SK-N-SH (cell line): ENCODE results near the gene CYP26C1. TPM values are rescaled to one million over a fixed set of nuclear protein-coding genes. Genes with fewer than 3 reads are reported as not detected.

Experiments
- CTCF ChIA-PET: fragments of 300-600, 350-600 bp; formaldehyde crosslinking; extraction: SDS; loops from one replicate; lab custom pipeline; 2021; lab: Yijun Ruan, JAX
- POLR2A ChIA-PET: fragments of 350-600 bp; sonication (Branson Sonifier 250); formaldehyde crosslinking; extraction: SDS; loops from one replicate; lab custom pipeline; 2020; ENCODE audit warnings: antibody characterized with exemption, inconsistent platforms; lab: Yijun Ruan, JAX
- DNase-seq: peaks from one replicate; pipeline ENCODE4 v3.0.0; 2012
- H2AFZ ChIP-seq: fragments of 200-600 bp; sonication (generic); 2 replicates; pipeline ENCODE4 v1.8.1; 2016; ENCODE audit warnings: antibody characterized with exemption, mild to moderate bottlenecking, low read depth
- H3F3A ChIP-seq: fragments of 200-600 bp; sonication (generic); replicated peaks from 2 replicates; pipeline ENCODE3; 2016; ENCODE audit warnings: antibody characterized with exemption, mild to moderate bottlenecking; ENCODE audit not compliant: insufficient read depth
- H3K27ac ChIP-seq, 2 experiments: fragments of 200-500 bp in 1 of 2; fragments of 200-600 bp in 1 of 2; sonication (Bioruptor generic) in 1 of 2; sonication (generic), shearing (Covaris generic) in 1 of 2; 2 replicates each; pipeline versions ENCODE4 v1.5.1 to v1.6.1; 2014 to 2016; ENCODE audit warnings: low read depth in 2 of 2, inconsistent platforms in 1 of 2, low read length in 1 of 2, mild to moderate bottlenecking in 1 of 2, mixed read lengths in 1 of 2
- H3K27me3 ChIP-seq: fragments of 200-600 bp; sonication (generic), shearing (Covaris generic); 2 replicates; pipeline ENCODE4 v1.6.1; 2016; ENCODE audit warnings: mixed run types; ENCODE audit not compliant: insufficient read depth
- H3K36me3 ChIP-seq, 2 experiments: fragments of 200-500 bp in 1 of 2; fragments of 200-600 bp in 1 of 2; sonication (Bioruptor generic) in 1 of 2; sonication (generic) in 1 of 2; replicated peaks in 1 of 2; 2 replicates each; pipeline versions ENCODE3 to v1.5.1; 2014 to 2016; ENCODE audit warnings: low read length in 1 of 2, mild to moderate bottlenecking in 1 of 2; ENCODE audit not compliant: insufficient read depth in 2 of 2, control insufficient read depth in 1 of 2
- H3K4me1 ChIP-seq, 2 experiments: fragments of 200-500 bp in 1 of 2; fragments of 200-600 bp in 1 of 2; sonication (Bioruptor generic) in 1 of 2; sonication (generic), shearing (Covaris generic) in 1 of 2; 2 replicates each; pipeline versions ENCODE4 v1.5.1 to v1.6.1; 2014 to 2016; ENCODE audit warnings: low read depth in 1 of 2, low read length in 1 of 2, mixed run types in 1 of 2; ENCODE audit not compliant: insufficient read depth in 2 of 2, control insufficient read depth in 1 of 2
- H3K4me2 ChIP-seq: fragments of 200-600 bp; sonication (generic), shearing (Covaris generic); 2 replicates; pipeline ENCODE4 v1.6.1; 2017; ENCODE audit warnings: mixed run types
- H3K4me3 ChIP-seq, 2 experiments: fragments of 200-500 bp in 1 of 2; fragments of 200-600 bp in 1 of 2; sonication (Bioruptor generic) in 1 of 2; sonication (generic), shearing (Covaris generic) in 1 of 2; 2 replicates each; pipeline versions ENCODE4 v1.5.1 to v1.8.1; 2014 to 2016; ENCODE audit warnings: low read depth in 2 of 2, inconsistent platforms in 1 of 2, low read length in 1 of 2, mild to moderate bottlenecking in 1 of 2, mixed read lengths in 1 of 2, moderate library complexity in 1 of 2
- H3K79me2 ChIP-seq: fragments of 200-600 bp; sonication (generic); 2 replicates; pipeline ENCODE4 v1.8.1; 2017; ENCODE audit warnings: mild to moderate bottlenecking; ENCODE audit not compliant: insufficient read depth
- H3K9ac ChIP-seq: fragments of 200-600 bp; sonication (generic); 2 replicates; pipeline ENCODE4 v1.6.1; 2017; ENCODE audit warnings: mixed run types
- H3K9me2 ChIP-seq: fragments of 200-600 bp; sonication (generic); 2 replicates; pipeline ENCODE4 v1.6.1; 2017; ENCODE audit warnings: mixed run types
- H3K9me3 ChIP-seq: fragments of 200-600 bp; sonication (generic); 2 replicates; pipeline ENCODE4 v1.6.1; 2017; ENCODE audit warnings: mixed run types, mild to moderate bottlenecking, moderate library complexity
- H4K20me1 ChIP-seq: fragments of 200-600 bp; sonication (generic); 2 replicates; pipeline ENCODE4 v1.6.1; 2017; ENCODE audit warnings: mild to moderate bottlenecking, mixed run types; ENCODE audit not compliant: insufficient read depth
- ELF1 ChIP-seq: IDR thresholded peaks from 2 replicates; pipeline ENCODE4 v1.4.0; 2012
- EP300 ChIP-seq, 2 experiments: IDR thresholded peaks; 2 replicates each; pipeline versions ENCODE4 v1.4.0 to v1.6.1; 2012; ENCODE audit warnings: borderline replicate concordance in 1 of 2, low read depth in 1 of 2, low read length in 1 of 2
- EZH2phosphoT487 ChIP-seq: fragments of 200-600 bp; sonication (generic); IDR thresholded peaks from 2 replicates; pipeline ENCODE4 v1.6.1; 2017; ENCODE audit warnings: low read depth, mixed run types, mild to moderate bottlenecking, antibody characterized with exemption, moderate library complexity, borderline replicate concordance
- IRF3 ChIP-seq: fragments of 150-350 bp; IDR thresholded peaks from 2 replicates; pipeline ENCODE4 v1.6.1; 2016; ENCODE audit warnings: mild to moderate bottlenecking, low read depth, low read length
- JUND ChIP-seq: IDR thresholded peaks from 2 replicates; pipeline ENCODE4 v1.4.0; 2012
- MEF2A ChIP-seq: IDR thresholded peaks from 2 replicates; pipeline ENCODE4 v1.4.0; 2012; ENCODE audit warnings: low read depth, borderline replicate concordance
- RCOR1 ChIP-seq: fragments of 150-350 bp; IDR thresholded peaks from 2 replicates; pipeline ENCODE4 v1.6.1; 2017; ENCODE audit warnings: antibody characterized with exemption, low read length
- ZBTB33 ChIP-seq: IDR thresholded peaks from 2 replicates; pipeline ENCODE4 v1.4.0; 2012; ENCODE audit warnings: low read depth, borderline replicate concordance
- WGBS: methylation state at CpG from one replicate; pipeline ENCODE4 v1.1.6; 2017; ENCODE audit warnings: low lambda C conversion rate; 5-methylcytosine and 5-hydroxymethylcytosine counted together
- polyA plus RNA-seq, 3 experiments: library from polyadenylated mRNA; depleted of rRNA; stranded (reverse); fragments of >200 nt; gene quantifications; 2 replicates each; pipeline ENCODE4 v1.2.3, GENCODE V29; 2012
- TF ChIP-seq, protein P1 (sequence below): IDR thresholded peaks from 2 replicates; pipeline ENCODE4 v1.6.1; 2012; ENCODE audit warnings: mild to moderate bottlenecking, low read depth, low read length, moderate library complexity
- TF ChIP-seq, protein P2 (sequence below): IDR thresholded peaks from 2 replicates; pipeline ENCODE4 v1.4.0; 2012; ENCODE audit warnings: low read depth, borderline replicate concordance

Gene CYP26C1
- not detected in 2 replicates for polyA plus RNA-seq (2012; rRNA removed)
- not detected in 2 replicates for polyA plus RNA-seq (2012; cell fraction: cytosol; rRNA removed)
- not detected in 2 replicates for polyA plus RNA-seq (2012; cell fraction: nucleus; rRNA removed)

DNA sequence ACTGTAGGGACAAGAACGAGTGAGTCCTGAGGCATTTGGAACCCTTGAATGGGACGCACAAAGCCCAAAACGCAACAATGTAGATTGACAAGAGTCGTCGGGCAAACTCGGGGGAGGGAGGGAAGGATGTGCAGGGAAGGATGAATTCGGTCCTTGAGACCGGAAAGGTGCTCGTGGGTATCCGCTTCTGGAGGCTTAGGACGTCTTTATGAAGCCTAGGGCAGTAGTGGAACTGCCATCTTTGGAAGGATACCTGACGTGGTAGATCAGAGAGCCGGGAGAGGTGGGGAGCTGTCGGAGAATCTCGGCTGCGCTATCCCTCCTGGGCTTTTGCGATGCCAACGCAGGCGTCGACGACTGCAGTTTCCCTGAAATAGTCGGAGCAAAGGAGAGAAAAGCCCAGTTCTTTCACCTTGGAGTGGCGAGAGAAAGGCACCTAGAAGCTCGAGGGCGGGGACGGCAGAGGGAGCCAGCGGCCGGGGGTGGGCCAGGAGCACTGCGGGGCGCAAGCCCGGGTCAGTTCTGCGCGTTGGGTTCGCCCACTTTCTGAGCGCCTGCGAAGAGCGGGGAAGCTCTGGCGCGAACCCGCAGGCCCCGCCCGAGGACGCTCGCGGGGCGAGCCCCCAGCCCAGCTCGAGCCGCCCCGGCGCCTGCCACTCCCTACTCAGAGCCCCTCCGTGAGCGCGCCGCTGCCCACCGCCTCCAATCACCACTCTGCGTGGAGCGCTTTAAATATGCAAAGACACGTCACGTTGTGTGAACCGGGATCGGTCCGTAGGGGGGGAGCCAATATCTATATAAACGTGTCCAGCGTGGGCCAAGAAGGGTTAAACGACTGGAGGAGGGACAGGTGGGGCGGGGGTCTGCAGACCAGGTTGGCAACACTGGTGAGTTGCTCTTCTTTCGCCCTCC is at the start of gene CYP26C1:
CYP26C1 (plus strand) TSS at position 824 of the 912 bp plus-strand sequence. CDS start 466 bp downstream, outside the sequence.
- Histone ChIP-seq H3K9me2 (no peaks in the 10 kb centered on the region), H3K4me2 (no peak within 1 kb of the TSS), H3K27ac (no peak within 1 kb of the TSS), H4K20me1 (no peaks in the 10 kb centered on the region), H3K79me2 (no peaks in the 10 kb centered on the region), H3K27me3 (peaks cover 5% of the 10 kb centered on the region), H3K36me3 (no peaks in the 10 kb centered on the region), H3F3A (no peaks in the 10 kb centered on the region), H3K4me3 (no peak within 1 kb of the TSS), H3K4me1 (no peaks in the 10 kb centered on the region), H3K9ac (no peak within 1 kb of the TSS), H3K9me3 (no peaks in the 10 kb centered on the region), H2AFZ (no peak within 1 kb of the TSS)
- TF ChIP-seq, protein P1, sequence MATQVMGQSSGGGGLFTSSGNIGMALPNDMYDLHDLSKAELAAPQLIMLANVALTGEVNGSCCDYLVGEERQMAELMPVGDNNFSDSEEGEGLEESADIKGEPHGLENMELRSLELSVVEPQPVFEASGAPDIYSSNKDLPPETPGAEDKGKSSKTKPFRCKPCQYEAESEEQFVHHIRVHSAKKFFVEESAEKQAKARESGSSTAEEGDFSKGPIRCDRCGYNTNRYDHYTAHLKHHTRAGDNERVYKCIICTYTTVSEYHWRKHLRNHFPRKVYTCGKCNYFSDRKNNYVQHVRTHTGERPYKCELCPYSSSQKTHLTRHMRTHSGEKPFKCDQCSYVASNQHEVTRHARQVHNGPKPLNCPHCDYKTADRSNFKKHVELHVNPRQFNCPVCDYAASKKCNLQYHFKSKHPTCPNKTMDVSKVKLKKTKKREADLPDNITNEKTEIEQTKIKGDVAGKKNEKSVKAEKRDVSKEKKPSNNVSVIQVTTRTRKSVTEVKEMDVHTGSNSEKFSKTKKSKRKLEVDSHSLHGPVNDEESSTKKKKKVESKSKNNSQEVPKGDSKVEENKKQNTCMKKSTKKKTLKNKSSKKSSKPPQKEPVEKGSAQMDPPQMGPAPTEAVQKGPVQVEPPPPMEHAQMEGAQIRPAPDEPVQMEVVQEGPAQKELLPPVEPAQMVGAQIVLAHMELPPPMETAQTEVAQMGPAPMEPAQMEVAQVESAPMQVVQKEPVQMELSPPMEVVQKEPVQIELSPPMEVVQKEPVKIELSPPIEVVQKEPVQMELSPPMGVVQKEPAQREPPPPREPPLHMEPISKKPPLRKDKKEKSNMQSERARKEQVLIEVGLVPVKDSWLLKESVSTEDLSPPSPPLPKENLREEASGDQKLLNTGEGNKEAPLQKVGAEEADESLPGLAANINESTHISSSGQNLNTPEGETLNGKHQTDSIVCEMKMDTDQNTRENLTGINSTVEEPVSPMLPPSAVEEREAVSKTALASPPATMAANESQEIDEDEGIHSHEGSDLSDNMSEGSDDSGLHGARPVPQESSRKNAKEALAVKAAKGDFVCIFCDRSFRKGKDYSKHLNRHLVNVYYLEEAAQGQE: no peak
- no peak for TF ChIP-seq ZBTB33
- no peak for TF ChIP-seq EZH2phosphoT487
- TF ChIP-seq IRF3: no peak
- no peak for TF ChIP-seq RCOR1
- no peak for TF ChIP-seq JUND
- no peak for TF ChIP-seq EP300 (IDR thresholded peaks at IDR 0.05; ENCODE audit: borderline replicate concordance in 1 of 2, low read depth in 1 of 2, low read length in 1 of 2)
- no peak for TF ChIP-seq ELF1
- TF ChIP-seq MEF2A: no peak
- TF ChIP-seq, protein P2, sequence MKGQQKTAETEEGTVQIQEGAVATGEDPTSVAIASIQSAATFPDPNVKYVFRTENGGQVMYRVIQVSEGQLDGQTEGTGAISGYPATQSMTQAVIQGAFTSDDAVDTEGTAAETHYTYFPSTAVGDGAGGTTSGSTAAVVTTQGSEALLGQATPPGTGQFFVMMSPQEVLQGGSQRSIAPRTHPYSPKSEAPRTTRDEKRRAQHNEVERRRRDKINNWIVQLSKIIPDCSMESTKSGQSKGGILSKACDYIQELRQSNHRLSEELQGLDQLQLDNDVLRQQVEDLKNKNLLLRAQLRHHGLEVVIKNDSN: no peak
- DNase-seq: no peak
- CTCF ChIA-PET: interaction anchor here (0.6 to 8.4 kb wide), 3 partner anchors 12 to 54 kb away, joined by 3 to 69 read pairs (median 4); no protein-coding TSS in a partner anchor
- WGBS: 94% methylated on average over 62 of the region's 67 CpGs
- POLR2A ChIA-PET: no interaction called here
